HepG2 (cell line): ENCODE measurements around the gene NDOR1. TPM values are rescaled to one million over a fixed set of nuclear protein-coding genes. Genes with fewer than 3 reads are reported as not detected.

Experiments used
- ATAC-seq: fragments of 200-7000 bp; cut with Tn5 transposase; 3 replicates; pipeline ENCODE4 v1.9.1; 2020; ENCODE audit warnings: mild to moderate bottlenecking, moderate library complexity
- BruUV-seq: library from RNA; stranded (reverse); fragments of 400-500 nt; replicated peaks from 2 replicates; lab custom pipeline; 2021; lab: Mats Ljungman, UMichigan
- CTCF ChIA-PET: fragments of 300-600 bp; formaldehyde crosslinking; extraction: SDS; loops from one replicate; lab custom pipeline; 2021; ENCODE audit warnings: low total read pairs, inconsistent platforms, low intra/inter-chr PET ratio; lab: Yijun Ruan, JAX
- POLR2A ChIA-PET: fragments of 350-600 bp; sonication (Branson Sonifier 250); formaldehyde crosslinking; loops from one replicate; lab custom pipeline; 2020; ENCODE audit warnings: antibody characterized with exemption, inconsistent platforms; lab: Yijun Ruan, JAX
- DNase-seq: peaks from one replicate; pipeline ENCODE4 v3.0.0-alpha.2; 2015; ENCODE audit warnings: low spot score
- FAIRE-seq: peaks from 3 replicates; lab custom pipeline; 2011; peaks lifted over from hg19 to GRCh38; lab: Jason Lieb, UNC
- H2AFZ ChIP-seq: one replicate; pipeline ENCODE4 v1.6.1; 2011; ENCODE audit warnings: low read length, inconsistent platforms
- H3K27ac ChIP-seq: fragments of 300-600 bp; 3 replicates; pipeline ENCODE4 v1.8.0; 2011; ENCODE audit warnings: mixed run types, mild to moderate bottlenecking, mixed read lengths, low read length, inconsistent platforms; ENCODE audit not compliant: insufficient read depth; ENCODE audit errors: extremely low read length
- H3K27me3 ChIP-seq, 2 experiments: fragments of 200-600 bp in 1 of 2; 2 replicates in 1 of 2; 3 replicates in 1 of 2; pipeline versions ENCODE4 v1.6.0 to v1.8.0; 2011; ENCODE audit warnings: low read length in 2 of 2, mild to moderate bottlenecking in 2 of 2, moderate library complexity in 2 of 2, inconsistent platforms in 1 of 2; ENCODE audit not compliant: insufficient read depth in 2 of 2, control insufficient read depth in 1 of 2
- H3K36me3 ChIP-seq, 2 experiments: fragments of 200-600 bp in 1 of 2; replicated peaks in 1 of 2; 2 replicates in 1 of 2; 3 replicates in 1 of 2; pipeline versions ENCODE4 v1.5.1 to v1.8.0; 2011; ENCODE audit warnings: low read length in 2 of 2, inconsistent platforms in 1 of 2; ENCODE audit not compliant: insufficient read depth in 2 of 2, control insufficient read depth in 1 of 2
- H3K4me1 ChIP-seq: 2 replicates; pipeline ENCODE4 v1.5.1; 2012; ENCODE audit warnings: low read length, inconsistent platforms; ENCODE audit not compliant: insufficient read depth
- H3K4me2 ChIP-seq: 2 replicates; pipeline ENCODE4 v1.6.0; 2011; ENCODE audit warnings: low read depth, low read length, inconsistent platforms
- H3K4me3 ChIP-seq, 3 experiments: fragments of 200-600 bp in 1 of 3; sonication (generic), shearing (Covaris generic) in 1 of 3; replicated peaks in 1 of 3; 2 replicates each; pipeline ENCODE4 v1.5.1; 2011 to 2016; ENCODE audit warnings: low read length in 3 of 3, inconsistent platforms in 2 of 3, low read depth in 2 of 3, mild to moderate bottlenecking in 2 of 3, control low read depth in 1 of 3, mixed read lengths in 1 of 3; ENCODE audit not compliant: insufficient read depth in 1 of 3
- H3K79me2 ChIP-seq: one replicate; pipeline ENCODE4 v1.6.1; 2011; ENCODE audit warnings: low read length, inconsistent platforms; ENCODE audit not compliant: insufficient read depth
- H3K9ac ChIP-seq: 2 replicates; pipeline ENCODE4 v1.6.0; 2011; ENCODE audit warnings: mild to moderate bottlenecking, low read depth, low read length, inconsistent platforms; ENCODE audit not compliant: insufficient read depth
- H3K9me3 ChIP-seq: 2 replicates; pipeline ENCODE4 v1.5.1; 2012; ENCODE audit warnings: mild to moderate bottlenecking, low read length
- H4K20me1 ChIP-seq: 2 replicates; pipeline ENCODE4 v1.6.0; 2011; ENCODE audit warnings: inconsistent platforms, mild to moderate bottlenecking, low read length, moderate library complexity; ENCODE audit not compliant: insufficient read depth
- MAX ChIP-seq: IDR thresholded peaks from 2 replicates; pipeline ENCODE4 v1.6.1; 2012; ENCODE audit warnings: inconsistent platforms
- NFATC3 ChIP-seq: sonication (generic); formaldehyde crosslinking; IDR thresholded peaks from 2 replicates; pipeline ENCODE4 v1.5.1; 2020; ENCODE audit warnings: mild to moderate bottlenecking, missing genetic modification reagents
- RFXANK ChIP-seq: IDR thresholded peaks from 2 replicates; pipeline ENCODE4 v1.6.1; 2016
- SP4 ChIP-seq: sonication (generic); formaldehyde crosslinking; IDR thresholded peaks from 2 replicates; pipeline ENCODE4 v1.8.1; 2023; ENCODE audit warnings: mild to moderate bottlenecking, missing genetic modification reagents
- SPEN ChIP-seq: sonication (generic); formaldehyde crosslinking; IDR thresholded peaks from 2 replicates; pipeline ENCODE4 v1.5.1; 2020; ENCODE audit warnings: low read depth, mild to moderate bottlenecking, missing genetic modification reagents
- STAG1 ChIP-seq: sonication (generic); formaldehyde crosslinking; IDR thresholded peaks from 2 replicates; pipeline ENCODE4 v1.4.0; 2020; ENCODE audit warnings: missing genetic modification reagents
- TOE1 ChIP-seq: sonication (generic); formaldehyde crosslinking; IDR thresholded peaks from 2 replicates; pipeline ENCODE4 v1.4.0; 2020; ENCODE audit warnings: mild to moderate bottlenecking, missing genetic modification reagents
- ZKSCAN5 ChIP-seq: sonication (generic); formaldehyde crosslinking; IDR thresholded peaks from 2 replicates; pipeline ENCODE4 v1.5.1; 2020; ENCODE audit warnings: mild to moderate bottlenecking, missing genetic modification reagents
- ZNF263 ChIP-seq: sonication (generic); formaldehyde crosslinking; IDR thresholded peaks from 2 replicates; pipeline ENCODE4 v1.4.0; 2020; ENCODE audit warnings: missing genetic modification reagents
- ZNF576 ChIP-seq: sonication (generic); formaldehyde crosslinking; IDR thresholded peaks from 2 replicates; pipeline ENCODE4 v1.4.0; 2020; ENCODE audit warnings: mild to moderate bottlenecking, missing genetic modification reagents
- ZNF768 ChIP-seq: sonication (generic); formaldehyde crosslinking; IDR thresholded peaks from 2 replicates; pipeline ENCODE4 v1.4.0; 2020; ENCODE audit warnings: missing genetic modification reagents
- ZSCAN30 ChIP-seq: sonication (generic); formaldehyde crosslinking; IDR thresholded peaks from 2 replicates; pipeline ENCODE4 v1.5.0; 2020; ENCODE audit warnings: mild to moderate bottlenecking, missing genetic modification reagents
- WGBS: methylation state at CpG from one replicate; pipeline ENCODE4 v1.1.6; 2017; ENCODE audit warnings: low lambda C conversion rate; 5-methylcytosine and 5-hydroxymethylcytosine counted together
- in situ Hi-C: cut with HindIII; loops from 2 replicates; pipeline ENCODE4 v1.10.0; 2017; ENCODE audit warnings: low pct_unique_long_range_greater_than_20kb; ENCODE audit not compliant: extremely low pct_ligation_motif_present
- intact Hi-C: fragments of 100-400 bp; cut with micrococcal nuclease; formaldehyde crosslinking; loops from one replicate; pipeline ENCODE4 v1.10.0; 2022; ENCODE audit not compliant: unreplicated experiment
- polyA plus RNA-seq, 8 experiments: library from polyadenylated mRNA; depleted of rRNA in 3 of 8; stranded (reverse) in 7 of 8; unstranded in 1 of 8; fragments of >200 nt; fragmentation: Illumina TruSeq in 4 of 8; extraction: Trizol in 4 of 8; gene quantifications; 2 replicates each; pipeline versions ENCODE4 v1.2.1 to v1.2.3, GENCODE V29; 2011 to 2016; ENCODE audit warnings: low read depth in 4 of 8, missing spikeins in 1 of 8, mixed read lengths in 1 of 8; ENCODE audit not compliant: insufficient read depth in 1 of 8
- total RNA-seq, 5 experiments: library from RNA; depleted of rRNA; stranded (reverse); fragments of >200 nt; fragmentation: Illumina TruSeq; extraction: Trizol; gene quantifications; 2 replicates each; pipeline ENCODE4 v1.2.3, GENCODE V29; 2016; ENCODE audit warnings: low read depth in 1 of 5
- TF ChIP-seq, protein P1 (sequence below): sonication (generic); formaldehyde crosslinking; IDR thresholded peaks from 2 replicates; pipeline ENCODE4 v1.4.0; 2020; ENCODE audit warnings: missing genetic modification reagents, borderline replicate concordance

The NDOR1 gene
- total and polyA plus RNA-seq, 2 of the 13 experiments (the other 11 are each of a cell fraction or from before 2014, with no cell fraction given) = 3.6 to 8.7 TPM

- TF ChIP-seq NFATC3 (no peak), ZSCAN30 (CRISPR knock-in tag) (no peak), ZKSCAN5 (CRISPR knock-in tag) (no peak)
Observed at GRCh38 chr9:137205126-137206069, at the start of gene NDOR1, which contains the start of gene TMEM203 (continued).

GRCh38 chr9:137156567-137157375, 48.7 kb upstream of the NDOR1 start:
- Histone ChIP-seq H3K4me1 (peaks cover 9% of the 10 kb centered on the region; the same call in 1 of the 2 replicates), H3K27me3 (peaks cover 9 to 51% of the 10 kb centered on the region in 2 experiments; a peak in 4 of 5 replicates), H3K4me2 (peak overlapping the region; percentile 45), H3K36me3 (no peaks in the 10 kb centered on the region), H2AFZ (no peak overlapping the region), H3K79me2 (no peaks in the 10 kb centered on the region), H3K9me3 (no peaks in the 10 kb centered on the region), H3K27ac (no peak overlapping the region), H4K20me1 (no peaks in the 10 kb centered on the region), H3K4me3 (peak overlapping the region in 1 of 3 experiments; percentile 46; a peak in 1 of 6 replicates), H3K9ac (no peak overlapping the region)
- intact Hi-C loops (no loop called here), in situ Hi-C loops (no loop called here)
- FAIRE-seq (no peak), DNase-seq (no peak), ATAC-seq (peak; percentile 8; the same call in 1 of the 3 replicates)
- POLR2A ChIA-PET = no interaction called here
- TF ChIP-seq STAG1 (CRISPR knock-in tag) (no peak), RFXANK (CRISPR knock-in tag) (no peak), SP4 (CRISPR knock-in tag) (no peak), MAX (0 out of 2 replicates have a peak, but pooled peaks have one; percentile 12), ZNF768 (CRISPR knock-in tag) (peak; percentile 12; the same call in 1 of the 2 replicates), ZNF263 (0 out of 2 replicates have a peak, but pooled peaks have one; percentile 17), SPEN (CRISPR knock-in tag) (no peak), TOE1 (CRISPR knock-in tag) (no peak), ZNF576 (CRISPR knock-in tag) (no peak)
- TF ChIP-seq, protein P1, sequence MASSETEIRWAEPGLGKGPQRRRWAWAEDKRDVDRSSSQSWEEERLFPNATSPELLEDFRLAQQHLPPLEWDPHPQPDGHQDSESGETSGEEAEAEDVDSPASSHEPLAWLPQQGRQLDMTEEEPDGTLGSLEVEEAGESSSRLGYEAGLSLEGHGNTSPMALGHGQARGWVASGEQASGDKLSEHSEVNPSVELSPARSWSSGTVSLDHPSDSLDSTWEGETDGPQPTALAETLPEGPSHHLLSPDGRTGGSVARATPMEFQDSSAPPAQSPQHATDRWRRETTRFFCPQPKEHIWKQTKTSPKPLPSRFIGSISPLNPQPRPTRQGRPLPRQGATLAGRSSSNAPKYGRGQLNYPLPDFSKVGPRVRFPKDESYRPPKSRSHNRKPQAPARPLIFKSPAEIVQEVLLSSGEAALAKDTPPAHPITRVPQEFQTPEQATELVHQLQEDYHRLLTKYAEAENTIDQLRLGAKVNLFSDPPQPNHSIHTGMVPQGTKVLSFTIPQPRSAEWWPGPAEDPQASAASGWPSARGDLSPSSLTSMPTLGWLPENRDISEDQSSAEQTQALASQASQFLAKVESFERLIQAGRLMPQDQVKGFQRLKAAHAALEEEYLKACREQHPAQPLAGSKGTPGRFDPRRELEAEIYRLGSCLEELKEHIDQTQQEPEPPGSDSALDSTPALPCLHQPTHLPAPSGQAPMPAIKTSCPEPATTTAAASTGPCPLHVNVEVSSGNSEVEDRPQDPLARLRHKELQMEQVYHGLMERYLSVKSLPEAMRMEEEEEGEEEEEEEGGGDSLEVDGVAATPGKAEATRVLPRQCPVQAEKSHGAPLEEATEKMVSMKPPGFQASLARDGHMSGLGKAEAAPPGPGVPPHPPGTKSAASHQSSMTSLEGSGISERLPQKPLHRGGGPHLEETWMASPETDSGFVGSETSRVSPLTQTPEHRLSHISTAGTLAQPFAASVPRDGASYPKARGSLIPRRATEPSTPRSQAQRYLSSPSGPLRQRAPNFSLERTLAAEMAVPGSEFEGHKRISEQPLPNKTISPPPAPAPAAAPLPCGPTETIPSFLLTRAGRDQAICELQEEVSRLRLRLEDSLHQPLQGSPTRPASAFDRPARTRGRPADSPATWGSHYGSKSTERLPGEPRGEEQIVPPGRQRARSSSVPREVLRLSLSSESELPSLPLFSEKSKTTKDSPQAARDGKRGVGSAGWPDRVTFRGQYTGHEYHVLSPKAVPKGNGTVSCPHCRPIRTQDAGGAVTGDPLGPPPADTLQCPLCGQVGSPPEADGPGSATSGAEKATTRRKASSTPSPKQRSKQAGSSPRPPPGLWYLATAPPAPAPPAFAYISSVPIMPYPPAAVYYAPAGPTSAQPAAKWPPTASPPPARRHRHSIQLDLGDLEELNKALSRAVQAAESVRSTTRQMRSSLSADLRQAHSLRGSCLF = no peak
- WGBS = 51% methylated on average over 12 of the region's 65 CpGs
- BruUV-seq = no TSS peak
- CTCF ChIA-PET = no interaction called here
